Kidney epithelial cell (primary cell): Measurements from ENCODE around the gene DPP6. TPM values are rescaled to one million over a fixed set of nuclear protein-coding genes. Genes with fewer than 3 reads are reported as not detected.

Experiments used
- DNase-seq: peaks from one replicate; pipeline ENCODE4 v3.0.0-alpha.2; 2010; ENCODE audit warnings: low read depth
- H3K27me3 ChIP-seq: 2 replicates; pipeline ENCODE4 v1.6.0; 2011; ENCODE audit warnings: low read length; ENCODE audit not compliant: control insufficient read depth, insufficient read depth
- H3K36me3 ChIP-seq: 2 replicates; pipeline ENCODE4 v1.5.1; 2011; ENCODE audit warnings: low read length; ENCODE audit not compliant: control insufficient read depth, insufficient read depth
- H3K4me3 ChIP-seq: 2 replicates; pipeline ENCODE4 v1.5.1; 2011; ENCODE audit warnings: low read depth, mild to moderate bottlenecking, control low read depth, low read length
- CTCF ChIP-seq: IDR thresholded peaks from 2 replicates; pipeline ENCODE4 v1.5.1; 2011; ENCODE audit warnings: mild to moderate bottlenecking, moderate library complexity, low read length, control low read depth, inconsistent platforms; ENCODE audit not compliant: insufficient read depth, poor library complexity, severe bottlenecking
- total RNA-seq: library from RNA; depleted of rRNA; stranded (reverse); fragments of >200 nt; gene quantifications from 2 replicates; pipeline ENCODE4 v1.2.3, GENCODE V29; 2015

The DPP6 gene
- total RNA-seq, 1 donor from 2014 or later: 0.84 TPM

GRCh38 chr7:154862153-154862791, 810.1 kb downstream of the DPP6 start:
- no peak for DNase-seq
- TF ChIP-seq CTCF: no peak
- Histone ChIP-seq H3K4me3 (no peak overlapping the region), H3K36me3 (no peaks in the 10 kb centered on the region), H3K27me3 (no peaks in the 10 kb centered on the region)

GRCh38 chr7:154863766-154864522, 811.7 kb downstream of the DPP6 start:
- Histone ChIP-seq H3K4me3 (no peak overlapping the region), H3K36me3 (no peaks in the 10 kb centered on the region), H3K27me3 (no peaks in the 10 kb centered on the region)
- no peak for DNase-seq
- TF ChIP-seq CTCF: no peak

- no peak for DNase-seq
- TF ChIP-seq CTCF: no peak
- Histone ChIP-seq H3K36me3 (no peaks in the 10 kb centered on the region), H3K27me3 (no peaks in the 10 kb centered on the region), H3K4me3 (no peak overlapping the region)
Observed at GRCh38 chr7:154864523-154864891, 812.3 kb downstream of the DPP6 start.

- H3K36me3 ChIP-seq: no peaks in the 10 kb centered on the region
- no peaks in the 10 kb centered on the region for H3K27me3 ChIP-seq
- DNase-seq: no peak
- H3K4me3 ChIP-seq: no peak overlapping the region
- TF ChIP-seq CTCF: no peak
Observed at GRCh38 chr7:154865984-154866685, 813.9 kb downstream of the DPP6 start.

- Histone ChIP-seq H3K27me3 (no peaks in the 10 kb centered on the region), H3K4me3 (no peak overlapping the region), H3K36me3 (no peaks in the 10 kb centered on the region)
- DNase-seq: no peak
- no peak for TF ChIP-seq CTCF
Observed at GRCh38 chr7:154867068-154867467, 814.9 kb downstream of the DPP6 start.
